ENCODE data around the gene USP7. TPM values are rescaled to one million over a fixed set of nuclear protein-coding genes. Genes with fewer than 3 reads are reported as not detected.
A peak's percentile ranks its signal among the peaks of the same experiment; 100 is the strongest.

Gene USP7
- total and polyA plus RNA-seq, 9 donors: 41.3 to 71.1 (median 62.5) TPM

GRCh38 chr16:8868416-8869211, 95.1 kb downstream of the USP7 start, which contains the start of gene CARHSP1:
CARHSP1 (minus strand) TSS chr16:8869006; CDS start chr16:8859328, 9,678 bp downstream.
- Histone ChIP-seq H3K27me3 (ENCODE audit: control insufficient read depth, insufficient read depth, low read length) (no peaks in the 10 kb centered on the region), H3K27ac (ENCODE audit: low read length) (peak within 1 kb of the TSS; percentile 96), H3K36me3 (ENCODE audit: control insufficient read depth, insufficient read depth, low read length) (peaks cover 2% of the 10 kb centered on the region), H3K4me1 (ENCODE audit: control insufficient read depth, insufficient read depth, low read length) (peaks cover 47% of the 10 kb centered on the region), H3K9me3 (replicated peaks; ENCODE audit: control insufficient read depth, low read depth, low read length) (no peaks in the 10 kb centered on the region), H3K4me3 (ENCODE audit: low read length) (peak within 1 kb of the TSS; percentile 82)
- peak; percentile 97 for DNase-seq
- under 1% methylated on average over 74 of the region's 83 CpGs for WGBS (ENCODE audit: insufficient coverage)

- peaks cover 2% of the 10 kb centered on the region for H3K36me3 ChIP-seq (ENCODE audit: control insufficient read depth, insufficient read depth, low read length)
- H3K9me3 ChIP-seq (replicated peaks; ENCODE audit: control insufficient read depth, low read depth, low read length): no peaks in the 10 kb centered on the region
- peak overlapping the region; percentile 82 for H3K4me3 ChIP-seq (ENCODE audit: low read length)
- H3K27me3 ChIP-seq (ENCODE audit: control insufficient read depth, insufficient read depth, low read length): no peaks in the 10 kb centered on the region
- no peak for DNase-seq
- WGBS (ENCODE audit: insufficient coverage): 0% methylated on average over 13 of the region's 16 CpGs
- peaks cover 53% of the 10 kb centered on the region for H3K4me1 ChIP-seq (ENCODE audit: control insufficient read depth, insufficient read depth, low read length)
- peak overlapping the region; percentile 83 for H3K27ac ChIP-seq (ENCODE audit: low read length)
Measured at GRCh38 chr16:8867932-8868415, 95.7 kb downstream of the USP7 start.

- Histone ChIP-seq H3K9me3 (replicated peaks; ENCODE audit: control insufficient read depth, low read depth, low read length) (no peaks in the 10 kb centered on the region), H3K4me1 (ENCODE audit: control insufficient read depth, insufficient read depth, low read length) (peaks cover 59% of the 10 kb centered on the region), H3K36me3 (ENCODE audit: control insufficient read depth, insufficient read depth, low read length) (peaks cover 3% of the 10 kb centered on the region), H3K4me3 (ENCODE audit: low read length) (peak overlapping the region; percentile 82), H3K27me3 (ENCODE audit: control insufficient read depth, insufficient read depth, low read length) (no peaks in the 10 kb centered on the region), H3K27ac (ENCODE audit: low read length) (peak overlapping the region; percentile 83)
- WGBS (ENCODE audit: insufficient coverage): 2% methylated on average over 32 of the region's 35 CpGs
- peak; percentile 59 for DNase-seq
Measured at GRCh38 chr16:8867216-8867931, 96.3 kb downstream of the USP7 start.

- Histone ChIP-seq H3K4me3 (ENCODE audit: low read length) (peak overlapping the region; percentile 82), H3K36me3 (ENCODE audit: control insufficient read depth, insufficient read depth, low read length) (peaks cover 6% of the 10 kb centered on the region), H3K27me3 (ENCODE audit: control insufficient read depth, insufficient read depth, low read length) (no peaks in the 10 kb centered on the region), H3K9me3 (replicated peaks; ENCODE audit: control insufficient read depth, low read depth, low read length) (no peaks in the 10 kb centered on the region), H3K4me1 (ENCODE audit: control insufficient read depth, insufficient read depth, low read length) (peaks cover 64% of the 10 kb centered on the region), H3K27ac (ENCODE audit: low read length) (peak overlapping the region; percentile 83)
- WGBS (ENCODE audit: insufficient coverage): 1% methylated on average over 15 of the region's 16 CpGs
- no peak for DNase-seq
Measured at GRCh38 chr16:8866884-8867215, 96.9 kb downstream of the USP7 start.

- H3K27ac ChIP-seq (ENCODE audit: low read length): peak overlapping the region; percentile 83
- H3K36me3 ChIP-seq (ENCODE audit: control insufficient read depth, insufficient read depth, low read length): peaks cover 6% of the 10 kb centered on the region
- H3K4me3 ChIP-seq (ENCODE audit: low read length): peak overlapping the region; percentile 82
- H3K9me3 ChIP-seq (replicated peaks; ENCODE audit: control insufficient read depth, low read depth, low read length): no peaks in the 10 kb centered on the region
- peaks cover 69% of the 10 kb centered on the region for H3K4me1 ChIP-seq (ENCODE audit: control insufficient read depth, insufficient read depth, low read length)
- DNase-seq: peak; percentile 89
- 11% methylated on average over 20 of the region's 30 CpGs for WGBS (ENCODE audit: insufficient coverage)
- H3K27me3 ChIP-seq (ENCODE audit: control insufficient read depth, insufficient read depth, low read length): no peaks in the 10 kb centered on the region
Measured at GRCh38 chr16:8866118-8866883, 97.4 kb downstream of the USP7 start.

GRCh38 chr16:8865145-8865882, 98.4 kb downstream of the USP7 start:
- 71% methylated on average over 3 of the region's 14 CpGs for WGBS (ENCODE audit: insufficient coverage)

GRCh38 chr16:8864480-8865110, 99.1 kb downstream of the USP7 start:
- no peak for DNase-seq
- Histone ChIP-seq H3K4me1 (ENCODE audit: control insufficient read depth, insufficient read depth, low read length) (peaks cover 76% of the 10 kb centered on the region), H3K27me3 (ENCODE audit: control insufficient read depth, insufficient read depth, low read length) (no peaks in the 10 kb centered on the region), H3K27ac (ENCODE audit: low read length) (peak overlapping the region; percentile 65), H3K9me3 (replicated peaks; ENCODE audit: control insufficient read depth, low read depth, low read length) (no peaks in the 10 kb centered on the region), H3K36me3 (ENCODE audit: control insufficient read depth, insufficient read depth, low read length) (peaks cover 6% of the 10 kb centered on the region), H3K4me3 (ENCODE audit: low read length) (no peak overlapping the region)
- 38% methylated on average over 7 of the region's 13 CpGs for WGBS (ENCODE audit: insufficient coverage)

More at GRCh38 chr16:8865145-8865882, 98.4 kb downstream of the USP7 start:
- Histone ChIP-seq H3K4me3 (ENCODE audit: low read length) (no peak overlapping the region), H3K9me3 (replicated peaks; ENCODE audit: control insufficient read depth, low read depth, low read length) (no peaks in the 10 kb centered on the region), H3K36me3 (ENCODE audit: control insufficient read depth, insufficient read depth, low read length) (peaks cover 6% of the 10 kb centered on the region), H3K27ac (ENCODE audit: low read length) (peak overlapping the region; percentile 83), H3K4me1 (ENCODE audit: control insufficient read depth, insufficient read depth, low read length) (peaks cover 72% of the 10 kb centered on the region), H3K27me3 (ENCODE audit: control insufficient read depth, insufficient read depth, low read length) (no peaks in the 10 kb centered on the region)
- no peak for DNase-seq

- H3K9me3 ChIP-seq (replicated peaks; ENCODE audit: control insufficient read depth, low read depth, low read length): no peaks in the 10 kb centered on the region
- H3K36me3 ChIP-seq (ENCODE audit: control insufficient read depth, insufficient read depth, low read length): peaks cover 14% of the 10 kb centered on the region
- WGBS (ENCODE audit: insufficient coverage): 73% methylated on average over 15 of the region's 17 CpGs
- DNase-seq: no peak
- H3K27ac ChIP-seq (ENCODE audit: low read length): peak overlapping the region; percentile 65
- H3K4me1 ChIP-seq (ENCODE audit: control insufficient read depth, insufficient read depth, low read length): peaks cover 73% of the 10 kb centered on the region
- no peaks in the 10 kb centered on the region for H3K27me3 ChIP-seq (ENCODE audit: control insufficient read depth, insufficient read depth, low read length)
- H3K4me3 ChIP-seq (ENCODE audit: low read length): no peak overlapping the region
Measured at GRCh38 chr16:8863594-8864424, 99.9 kb downstream of the USP7 start.
